Thoracic aorta (tissue), 2 donors: Measurements from ENCODE around the gene TARBP1. TPM values are rescaled to one million over a fixed set of nuclear protein-coding genes. Genes with fewer than 3 reads are reported as not detected.
A peak's percentile ranks its signal among the peaks of the same experiment; 100 is the strongest.

Source experiments
- ATAC-seq: fragments of 150-250 bp; one replicate; pipeline ENCODE4 v1.8.0; 2017; ENCODE audit warnings: low read depth; ENCODE audit not compliant: insufficient number of reproducible peaks, low FRiP score
- DNase-seq: peaks from one replicate; pipeline ENCODE4 v3.0.0-alpha.2; 2020; ENCODE audit warnings: low spot score
- H3K27ac ChIP-seq, 2 donors: fragments of 200-600 bp; sonication (generic); 1 replicate in 1 of 2; 2 replicates in 1 of 2; pipeline ENCODE4 v1.5.1; 2016; ENCODE audit warnings: mild to moderate bottlenecking in 2 of 2, moderate library complexity in 2 of 2
- H3K27me3 ChIP-seq: fragments of 200-600 bp; sonication (generic); replicated peaks from 2 replicates; pipeline ENCODE4 v1.6.0; 2016; ENCODE audit warnings: mild to moderate bottlenecking; ENCODE audit not compliant: insufficient read depth
- H3K36me3 ChIP-seq: fragments of 200-600 bp; sonication (generic); one replicate; pipeline ENCODE4 v1.5.1; 2016
- H3K4me1 ChIP-seq, 2 donors: fragments of 200-600 bp; sonication (generic); 1 replicate in 1 of 2; 2 replicates in 1 of 2; pipeline versions ENCODE4 v1.5.1 to v1.6.0; 2016; ENCODE audit warnings: low read depth in 2 of 2, mild to moderate bottlenecking in 1 of 2; ENCODE audit not compliant: control insufficient read depth in 1 of 2
- H3K4me3 ChIP-seq: fragments of 200-600 bp; sonication (generic); 2 replicates; pipeline ENCODE4 v1.5.1; 2016; ENCODE audit warnings: mild to moderate bottlenecking
- H3K9me3 ChIP-seq: fragments of 200-600 bp; sonication (generic); 2 replicates; pipeline ENCODE4 v1.5.1; 2016
- CTCF ChIP-seq: fragments of 200-600 bp; sonication (generic); IDR thresholded peaks from one replicate; pipeline ENCODE4 v1.5.1; 2019; ENCODE audit warnings: antibody characterized with exemption
- total RNA-seq, 2 donors: library from RNA; depleted of rRNA; stranded (reverse); fragments of >200 nt; gene quantifications; one replicate each; pipeline versions ENCODE4 v1.1.0 to v1.2.3, GENCODE V29; 2016

Gene TARBP1
- total RNA-seq, 2 donors from 2014 or later: 11.5 to 13.5 TPM

- peak overlapping the region; percentile 26 to 62 for H3K27ac ChIP-seq
- no peaks in the 10 kb centered on the region for H3K27me3 ChIP-seq
- H3K4me1 ChIP-seq: peaks cover 32 to 45% of the 10 kb centered on the region in 2 donors
- H3K36me3 ChIP-seq: no peaks in the 10 kb centered on the region
- no peak for DNase-seq
- H3K4me3 ChIP-seq: no peak overlapping the region
- TF ChIP-seq CTCF: no peak
- ATAC-seq: no peak
- no peaks in the 10 kb centered on the region for H3K9me3 ChIP-seq
Observed at GRCh38 chr1:234503193-234504050, 24.4 kb upstream of the TARBP1 start.

GRCh38 chr1:234502785-234503184 is 23.8 kb upstream of the TARBP1 start:
- no peak for TF ChIP-seq CTCF
- no peak overlapping the region for H3K4me3 ChIP-seq
- no peaks in the 10 kb centered on the region for H3K9me3 ChIP-seq
- ATAC-seq (no peak), DNase-seq (no peak)
- peak overlapping the region; percentile 26 to 62 for H3K27ac ChIP-seq
- no peaks in the 10 kb centered on the region for H3K36me3 ChIP-seq
- H3K4me1 ChIP-seq: peaks cover 32 to 45% of the 10 kb centered on the region in 2 donors
- H3K27me3 ChIP-seq: no peaks in the 10 kb centered on the region

GRCh38 chr1:234500269-234500668 is 21.3 kb upstream of the TARBP1 start:
- no peaks in the 10 kb centered on the region for H3K9me3 ChIP-seq
- no peak for TF ChIP-seq CTCF
- ATAC-seq: no peak
- no peaks in the 10 kb centered on the region for H3K36me3 ChIP-seq
- peak; percentile 28 for DNase-seq
- H3K27ac ChIP-seq: peak overlapping the region; percentile 87 to 95
- peak overlapping the region; percentile 64 for H3K4me3 ChIP-seq
- peaks cover 32 to 47% of the 10 kb centered on the region in 2 donors for H3K4me1 ChIP-seq
- H3K27me3 ChIP-seq: no peaks in the 10 kb centered on the region

- Histone ChIP-seq H3K4me1 (peaks cover 32 to 48% of the 10 kb centered on the region in 2 donors), H3K27ac (peak overlapping the region; percentile 87 to 95), H3K27me3 (no peaks in the 10 kb centered on the region), H3K4me3 (peak overlapping the region; percentile 64), H3K9me3 (no peaks in the 10 kb centered on the region), H3K36me3 (no peaks in the 10 kb centered on the region)
- no peak for TF ChIP-seq CTCF
- no peak for DNase-seq
- ATAC-seq: no peak
Observed at GRCh38 chr1:234499943-234500245, 20.9 kb upstream of the TARBP1 start.

GRCh38 chr1:234499119-234499942 is 20.4 kb upstream of the TARBP1 start:
- peak; percentile 75 for ATAC-seq
- Histone ChIP-seq H3K27me3 (no peaks in the 10 kb centered on the region), H3K4me1 (peaks cover 32 to 50% of the 10 kb centered on the region in 2 donors), H3K27ac (peak overlapping the region; percentile 87 to 95), H3K9me3 (no peaks in the 10 kb centered on the region), H3K36me3 (no peaks in the 10 kb centered on the region), H3K4me3 (peak overlapping the region; percentile 64)
- peak; percentile 75 for DNase-seq
- TF ChIP-seq CTCF: peak; percentile 90
